Measurements from ENCODE around the gene HEMGN. TPM values are rescaled to one million over a fixed set of nuclear protein-coding genes. Genes with fewer than 3 reads are reported as not detected.

HEMGN gene
- total and polyA plus RNA-seq, 2 of the 13 experiments (the other 11 are each of a cell fraction or from before 2014, with no cell fraction given), result not detected

DNA sequence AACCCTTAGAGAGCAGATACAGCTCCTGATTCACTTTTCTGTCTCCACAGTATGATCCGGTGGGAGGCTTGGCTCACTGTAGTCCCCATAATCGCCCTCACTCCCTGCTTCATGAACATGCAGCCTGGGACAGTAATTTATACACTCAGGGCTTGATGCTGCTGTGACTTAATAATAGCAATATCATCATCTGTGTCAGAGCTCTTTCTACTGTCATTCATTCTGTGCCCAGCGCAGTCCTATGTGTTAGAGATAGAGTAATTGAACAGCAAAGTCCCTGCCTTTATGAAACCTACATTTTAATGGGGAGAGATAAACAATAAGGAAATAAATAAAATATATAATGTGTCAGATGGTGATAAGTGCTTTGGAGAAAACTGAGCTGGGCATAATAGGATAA, 2.8 kb upstream of the HEMGN start:
- under 1% methylated on average over 3 of the region's 3 CpGs for WGBS (ENCODE audit: low lambda C conversion rate)
- no TSS peak for BruUV-seq (replicated peaks)
- DNase-seq (ENCODE audit: low spot score) (no peak), ATAC-seq (no peak), FAIRE-seq (no peak)
- TF ChIP-seq ZNF737 (CRISPR knock-in tag; IDR thresholded peaks at IDR 0.05; ENCODE audit: borderline replicate concordance) (no peak), ZNF562 (CRISPR knock-in tag; IDR thresholded peaks at IDR 0.05; ENCODE audit: borderline replicate concordance) (no peak), FOXO1 (CRISPR knock-in tag; IDR thresholded peaks at IDR 0.05) (no peak), ZNF3 (CRISPR knock-in tag; IDR thresholded peaks at IDR 0.05) (no peak), PITX1 (CRISPR knock-in tag; IDR thresholded peaks at IDR 0.05) (no peak), HNRNPK (IDR thresholded peaks at IDR 0.05; ENCODE audit: low read depth, low read length, poor library complexity, severe bottlenecking) (no peak)
- TF ChIP-seq, protein P1, sequence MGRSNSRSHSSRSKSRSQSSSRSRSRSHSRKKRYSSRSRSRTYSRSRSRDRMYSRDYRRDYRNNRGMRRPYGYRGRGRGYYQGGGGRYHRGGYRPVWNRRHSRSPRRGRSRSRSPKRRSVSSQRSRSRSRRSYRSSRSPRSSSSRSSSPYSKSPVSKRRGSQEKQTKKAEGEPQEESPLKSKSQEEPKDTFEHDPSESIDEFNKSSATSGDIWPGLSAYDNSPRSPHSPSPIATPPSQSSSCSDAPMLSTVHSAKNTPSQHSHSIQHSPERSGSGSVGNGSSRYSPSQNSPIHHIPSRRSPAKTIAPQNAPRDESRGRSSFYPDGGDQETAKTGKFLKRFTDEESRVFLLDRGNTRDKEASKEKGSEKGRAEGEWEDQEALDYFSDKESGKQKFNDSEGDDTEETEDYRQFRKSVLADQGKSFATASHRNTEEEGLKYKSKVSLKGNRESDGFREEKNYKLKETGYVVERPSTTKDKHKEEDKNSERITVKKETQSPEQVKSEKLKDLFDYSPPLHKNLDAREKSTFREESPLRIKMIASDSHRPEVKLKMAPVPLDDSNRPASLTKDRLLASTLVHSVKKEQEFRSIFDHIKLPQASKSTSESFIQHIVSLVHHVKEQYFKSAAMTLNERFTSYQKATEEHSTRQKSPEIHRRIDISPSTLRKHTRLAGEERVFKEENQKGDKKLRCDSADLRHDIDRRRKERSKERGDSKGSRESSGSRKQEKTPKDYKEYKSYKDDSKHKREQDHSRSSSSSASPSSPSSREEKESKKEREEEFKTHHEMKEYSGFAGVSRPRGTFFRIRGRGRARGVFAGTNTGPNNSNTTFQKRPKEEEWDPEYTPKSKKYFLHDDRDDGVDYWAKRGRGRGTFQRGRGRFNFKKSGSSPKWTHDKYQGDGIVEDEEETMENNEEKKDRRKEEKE (IDR thresholded peaks at IDR 0.05), result no peak
- H3K4me1 ChIP-seq (ENCODE audit: insufficient read depth, low read length), result no peaks in the 10 kb centered on the region
- H3K9ac ChIP-seq (ENCODE audit: insufficient read depth, low read depth, low read length), result no peak overlapping the region
- H3K9me3 ChIP-seq (ENCODE audit: low read length), result no peaks in the 10 kb centered on the region
- intact Hi-C loops (cut with micrococcal nuclease; ENCODE audit: unreplicated experiment), result no loop called here
- H3K4me2 ChIP-seq (ENCODE audit: low read depth, low read length), result no peak overlapping the region
- no peaks in the 10 kb centered on the region for H4K20me1 ChIP-seq (ENCODE audit: insufficient read depth, low read length)
- no peaks in the 10 kb centered on the region for H3K36me3 ChIP-seq (replicated peaks in 1 of 2; ENCODE audit: control insufficient read depth in 1 of 2, insufficient read depth in 2 of 2, low read length in 2 of 2)
- in situ Hi-C loops (cut with HindIII; ENCODE audit: extremely low pct_ligation_motif_present, low pct_unique_long_range_greater_than_20kb), result no loop called here
- POLR2A ChIA-PET, result no interaction called here
- H3K4me3 ChIP-seq (replicated peaks in 1 of 3; ENCODE audit: insufficient read depth in 1 of 3, low read depth in 2 of 3, low read length in 3 of 3), result no peak overlapping the region
- no peak overlapping the region for H2AFZ ChIP-seq (ENCODE audit: low read length)
- H3K27me3 ChIP-seq (ENCODE audit: control insufficient read depth in 1 of 2, insufficient read depth in 2 of 2, low read length in 2 of 2), result 0 out of 5 replicates have a peak, but pooled peaks cover 0 to 3% of the 10 kb centered on the region in 2 experiments
- H3K27ac ChIP-seq (ENCODE audit: extremely low read length, insufficient read depth, low read length), result no peak overlapping the region
- no peaks in the 10 kb centered on the region for H3K79me2 ChIP-seq (ENCODE audit: insufficient read depth, low read length)
- CTCF ChIA-PET (ENCODE audit: low intra/inter-chr PET ratio, low total read pairs), result no interaction called here

DNA sequence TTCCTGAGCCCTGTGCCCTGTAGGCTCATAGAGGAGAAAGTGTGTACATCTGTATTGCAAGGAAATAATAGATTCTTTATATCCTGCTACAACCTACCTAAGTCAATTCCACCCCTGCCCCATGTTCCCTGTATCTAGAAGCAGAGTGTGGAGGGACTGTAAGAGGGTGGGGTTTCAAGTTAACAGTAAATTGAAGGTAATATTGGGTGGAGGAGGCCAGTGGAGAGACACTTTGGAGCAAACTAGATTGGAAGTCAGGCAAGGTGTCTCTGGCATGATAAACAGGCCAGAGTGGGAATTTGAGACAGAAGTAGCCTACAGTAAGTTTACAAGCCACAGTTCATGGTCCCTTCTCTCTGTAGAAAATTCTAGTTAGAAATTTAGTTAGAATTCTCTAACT, 2.3 kb upstream of the HEMGN start:
- Histone ChIP-seq H3K9ac (ENCODE audit: insufficient read depth, low read depth, low read length) (no peak overlapping the region), H3K79me2 (ENCODE audit: insufficient read depth, low read length) (no peaks in the 10 kb centered on the region), H3K4me1 (ENCODE audit: insufficient read depth, low read length) (no peaks in the 10 kb centered on the region), H3K9me3 (ENCODE audit: low read length) (no peaks in the 10 kb centered on the region), H3K27ac (ENCODE audit: extremely low read length, insufficient read depth, low read length) (no peak overlapping the region), H4K20me1 (ENCODE audit: insufficient read depth, low read length) (no peaks in the 10 kb centered on the region), H3K36me3 (replicated peaks in 1 of 2; ENCODE audit: control insufficient read depth in 1 of 2, insufficient read depth in 2 of 2, low read length in 2 of 2) (no peaks in the 10 kb centered on the region), H3K4me2 (ENCODE audit: low read depth, low read length) (no peak overlapping the region), H3K4me3 (replicated peaks in 1 of 3; ENCODE audit: insufficient read depth in 1 of 3, low read depth in 2 of 3, low read length in 3 of 3) (no peak overlapping the region), H3K27me3 (ENCODE audit: control insufficient read depth in 1 of 2, insufficient read depth in 2 of 2, low read length in 2 of 2) (peaks cover 1 to 3% of the 10 kb centered on the region in 2 experiments; a peak in 1 of 5 replicates), H2AFZ (ENCODE audit: low read length) (no peak overlapping the region)
- BruUV-seq (replicated peaks), result no TSS peak
- no peak for ATAC-seq
- ChIA-PET POLR2A (no interaction called here), CTCF (ENCODE audit: low intra/inter-chr PET ratio, low total read pairs) (no interaction called here)
- DNase-seq (ENCODE audit: low spot score), result no peak
- intact Hi-C loops (cut with micrococcal nuclease; ENCODE audit: unreplicated experiment) (no loop called here), in situ Hi-C loops (cut with HindIII; ENCODE audit: extremely low pct_ligation_motif_present, low pct_unique_long_range_greater_than_20kb) (no loop called here)
- no peak for FAIRE-seq
- TF ChIP-seq ATF1 (CRISPR knock-in tag; IDR thresholded peaks at IDR 0.05), result no peak
- TF ChIP-seq CBX2 (IDR thresholded peaks at IDR 0.05; ENCODE audit: low read depth, low read length), result no peak
- TF ChIP-seq CBX2 (CRISPR knock-in tag; IDR thresholded peaks at IDR 0.05; ENCODE audit: low read depth), result no peak
- TF ChIP-seq XBP1 (CRISPR knock-in tag; IDR thresholded peaks at IDR 0.05), result no peak
